OCI-LY7 (cell line): ENCODE data around the gene SKA3.

Source experiments
- CTCF ChIP-seq: fragments of 200-600 bp; sonication (generic); conservative IDR thresholded peaks from 2 replicates; pipeline ENCODE4 v1.5.1; 2014; ENCODE audit warnings: mild to moderate bottlenecking, antibody characterized with exemption, low read length, moderate library complexity, mixed read lengths
- EZH2phosphoT487 ChIP-seq: fragments of 200-600 bp; sonication (generic); IDR thresholded peaks from 2 replicates; pipeline ENCODE4 v1.6.1; 2018; ENCODE audit warnings: low read depth, borderline replicate concordance, mild to moderate bottlenecking, mixed run types, antibody characterized with exemption, low read length, moderate library complexity, mixed read lengths

DNA sequence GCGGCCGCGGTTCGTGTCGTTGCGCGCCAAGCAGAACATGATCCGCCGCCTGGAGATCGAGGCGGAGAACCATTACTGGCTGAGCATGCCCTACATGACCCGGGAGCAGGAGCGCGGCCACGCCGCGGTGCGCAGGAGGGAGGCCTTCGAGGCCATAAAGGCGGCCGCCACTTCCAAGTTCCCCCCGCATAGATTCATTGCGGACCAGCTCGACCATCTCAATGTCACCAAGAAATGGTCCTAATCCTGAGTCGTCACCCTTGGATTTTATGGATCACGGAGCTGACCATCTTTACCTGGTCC, 581 bp upstream of the SKA3 start:
- TF ChIP-seq CTCF, result no peak
- TF ChIP-seq EZH2phosphoT487, result no peak
